ENCODE data around the gene SCIN. TPM values are rescaled to one million over a fixed set of nuclear protein-coding genes. Genes with fewer than 3 reads are reported as not detected.

The SCIN gene
- total RNA-seq, 1 donor from 2014 or later, result 6.3 TPM

DNA sequence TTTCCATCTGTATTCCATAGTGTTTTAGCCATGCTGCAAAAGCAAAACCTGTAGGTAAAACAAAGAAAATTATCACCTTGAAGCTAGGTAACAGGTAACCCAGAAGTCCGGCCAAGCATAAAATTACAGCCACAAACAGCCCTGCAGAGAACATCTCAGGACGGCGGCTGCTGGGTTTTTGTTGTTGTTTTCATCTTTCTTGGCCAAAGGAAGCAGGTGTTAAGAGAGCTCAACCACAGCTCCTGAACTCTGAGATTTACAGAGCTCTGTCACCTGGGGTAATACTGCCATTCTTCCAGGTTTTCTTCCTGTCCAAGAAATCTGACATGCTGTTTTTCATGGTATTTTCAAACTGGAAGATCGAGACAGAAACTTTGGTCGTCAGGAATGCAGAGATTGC, 847 bp upstream of the SCIN start:
- TF ChIP-seq CTCF (conservative IDR thresholded peaks at IDR 0.05; ENCODE audit: low read depth, low read length), result no peak
- DNase-seq (ENCODE audit: low read depth), result no peak
- peak overlapping the region; percentile 73 for H3K4me3 ChIP-seq (ENCODE audit: low read depth, low read length)

GRCh38 chr7:12570168-12570533, 369 bp upstream of the SCIN start:
- no peak for DNase-seq (ENCODE audit: low read depth)
- no peak for TF ChIP-seq CTCF (conservative IDR thresholded peaks at IDR 0.05; ENCODE audit: low read depth, low read length)
- H3K4me3 ChIP-seq (ENCODE audit: low read depth, low read length), result peak overlapping the region; percentile 73

- TF ChIP-seq CTCF (conservative IDR thresholded peaks at IDR 0.05; ENCODE audit: low read depth, low read length), result no peak
- peak overlapping the region; percentile 73 for H3K4me3 ChIP-seq (ENCODE audit: low read depth, low read length)
- DNase-seq (ENCODE audit: low read depth), result no peak
These were observed 1.2 kb downstream of the SCIN start for GRCh38 chr7:12571691-12572090.

DNA sequence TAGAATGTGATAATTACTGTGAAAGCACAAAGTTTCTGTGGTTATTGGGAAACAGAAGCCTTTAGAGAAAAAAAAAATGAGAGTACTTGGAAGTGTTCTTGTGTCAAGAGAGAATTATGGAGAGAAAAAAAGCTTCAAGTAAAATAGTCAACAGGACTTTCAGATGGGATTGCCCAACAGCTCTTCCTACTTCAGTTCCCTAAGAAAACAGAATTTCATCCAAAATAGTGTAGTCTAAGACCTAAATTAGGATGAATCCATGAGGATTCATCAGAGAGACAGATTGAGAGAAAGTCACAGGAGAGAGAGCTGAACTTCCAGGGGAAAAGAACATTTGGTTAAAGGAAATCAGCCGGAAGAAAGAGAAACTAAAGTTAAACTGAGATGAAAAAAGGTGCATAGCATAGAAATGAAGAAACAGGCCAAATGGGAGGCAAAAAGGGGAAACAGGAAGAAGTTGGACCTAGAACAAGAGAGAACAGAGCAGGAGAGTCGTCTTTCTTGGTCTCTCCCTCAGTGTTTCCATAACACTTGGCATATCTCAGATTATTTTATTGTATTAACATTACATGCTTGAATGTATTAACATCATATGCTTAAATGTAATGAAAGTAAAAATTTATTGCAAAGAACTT, 2.5 kb downstream of the SCIN start:
- no peak for TF ChIP-seq CTCF (conservative IDR thresholded peaks at IDR 0.05; ENCODE audit: low read depth, low read length)
- peak overlapping the region; percentile 73 for H3K4me3 ChIP-seq (ENCODE audit: low read depth, low read length)
- DNase-seq (ENCODE audit: low read depth), result no peak

GRCh38 chr7:12573885-12574284, 3.4 kb downstream of the SCIN start:
- TF ChIP-seq CTCF (conservative IDR thresholded peaks at IDR 0.05; ENCODE audit: low read depth, low read length), result no peak
- DNase-seq (ENCODE audit: low read depth), result no peak
- no peak overlapping the region for H3K4me3 ChIP-seq (ENCODE audit: low read depth, low read length)

- no peak for DNase-seq (ENCODE audit: low read depth)
- TF ChIP-seq CTCF (conservative IDR thresholded peaks at IDR 0.05; ENCODE audit: low read depth, low read length), result no peak
These were observed 8.6 kb downstream of the SCIN start for GRCh38 chr7:12578930-12579640.

GRCh38 chr7:12581897-12582296, 11.4 kb downstream of the SCIN start:
- peak; percentile 70 for DNase-seq (ENCODE audit: low read depth)
- no peak overlapping the region for H3K4me3 ChIP-seq (ENCODE audit: low read depth, low read length)
- no peak for TF ChIP-seq CTCF (conservative IDR thresholded peaks at IDR 0.05; ENCODE audit: low read depth, low read length)

More at GRCh38 chr7:12578930-12579640, 8.6 kb downstream of the SCIN start:
- H3K4me3 ChIP-seq (ENCODE audit: low read depth, low read length), result no peak overlapping the region

All from epithelial cell of proximal tubule (primary cell).